ENCODE data around the gene BCORL1. TPM values are rescaled to one million over a fixed set of nuclear protein-coding genes. Genes with fewer than 3 reads are reported as not detected.

BCORL1 gene
- total RNA-seq, 1 experiment from 2014 or later, result 13.3 TPM

GRCh38 chrX:129984111-129984958 lies 1.9 kb downstream of the BCORL1 start:
- CTCF ChIA-PET, result no interaction called here
- Histone ChIP-seq H3K4me3 (ENCODE audit: low read depth, low read length, poor library complexity, severe bottlenecking) (peak overlapping the region; percentile 47), H3K36me3 (ENCODE audit: insufficient read depth, low read length, poor library complexity, severe bottlenecking) (no peaks in the 10 kb centered on the region), H3K9me3 (ENCODE audit: low read depth, low read length, poor library complexity, severe bottlenecking) (no peaks in the 10 kb centered on the region), H3K4me1 (ENCODE audit: insufficient read depth, low read length, poor library complexity, severe bottlenecking) (no peaks in the 10 kb centered on the region), H3K27ac (ENCODE audit: low read depth, low read length, poor library complexity, severe bottlenecking) (no peak overlapping the region), H3K27me3 (replicated peaks; ENCODE audit: insufficient read depth, low read depth, low read length, poor library complexity) (no peaks in the 10 kb centered on the region)
- TF ChIP-seq EZH2 (IDR thresholded peaks at IDR 0.05; ENCODE audit: borderline replicate concordance, low read depth, low read length, poor library complexity, severe bottlenecking), result no peak
- no peak for TF ChIP-seq CTCF (conservative IDR thresholded peaks at IDR 0.05; ENCODE audit: low read depth, low read length)
- BruUV-seq (replicated peaks), result no TSS peak
- POLR2A ChIA-PET (ENCODE audit: low non-redundant PET), result no interaction called here
- intact Hi-C loops (cut with micrococcal nuclease; ENCODE audit: unreplicated experiment), result loop anchor here (10.0 kb wide), 1 partner anchor 50 kb away; no protein-coding TSS in a partner anchor
- DNase-seq (ENCODE audit: low spot score), result no peak

- TF ChIP-seq EZH2 (IDR thresholded peaks at IDR 0.05; ENCODE audit: borderline replicate concordance, low read depth, low read length, poor library complexity, severe bottlenecking) (no peak), CTCF (conservative IDR thresholded peaks at IDR 0.05; ENCODE audit: low read depth, low read length) (no peak)
- POLR2A ChIA-PET (ENCODE audit: low non-redundant PET), result no interaction called here
- intact Hi-C loops (cut with micrococcal nuclease; ENCODE audit: unreplicated experiment), result loop anchor here (10.0 kb wide), 1 partner anchor 53 kb away; no protein-coding TSS in a partner anchor
- Histone ChIP-seq H3K36me3 (ENCODE audit: insufficient read depth, low read length, poor library complexity, severe bottlenecking) (no peaks in the 10 kb centered on the region), H3K4me1 (ENCODE audit: insufficient read depth, low read length, poor library complexity, severe bottlenecking) (no peaks in the 10 kb centered on the region), H3K9me3 (ENCODE audit: low read depth, low read length, poor library complexity, severe bottlenecking) (no peaks in the 10 kb centered on the region), H3K4me3 (ENCODE audit: low read depth, low read length, poor library complexity, severe bottlenecking) (no peak overlapping the region), H3K27me3 (replicated peaks; ENCODE audit: insufficient read depth, low read depth, low read length, poor library complexity) (no peaks in the 10 kb centered on the region), H3K27ac (ENCODE audit: low read depth, low read length, poor library complexity, severe bottlenecking) (no peak overlapping the region)
- CTCF ChIA-PET, result no interaction called here
- no TSS peak for BruUV-seq (replicated peaks)
- DNase-seq (ENCODE audit: low spot score), result no peak
These were observed 5.4 kb downstream of the BCORL1 start for GRCh38 chrX:129987871-129988270.

- intact Hi-C loops (cut with micrococcal nuclease; ENCODE audit: unreplicated experiment), result no loop called here
- TF ChIP-seq CTCF (conservative IDR thresholded peaks at IDR 0.05; ENCODE audit: low read depth, low read length) (no peak), EZH2 (IDR thresholded peaks at IDR 0.05; ENCODE audit: borderline replicate concordance, low read depth, low read length, poor library complexity, severe bottlenecking) (no peak)
- no TSS peak for BruUV-seq (replicated peaks)
- Histone ChIP-seq H3K4me1 (ENCODE audit: insufficient read depth, low read length, poor library complexity, severe bottlenecking) (no peaks in the 10 kb centered on the region), H3K4me3 (ENCODE audit: low read depth, low read length, poor library complexity, severe bottlenecking) (no peak overlapping the region), H3K27me3 (replicated peaks; ENCODE audit: insufficient read depth, low read depth, low read length, poor library complexity) (no peaks in the 10 kb centered on the region), H3K27ac (ENCODE audit: low read depth, low read length, poor library complexity, severe bottlenecking) (no peak overlapping the region), H3K36me3 (ENCODE audit: insufficient read depth, low read length, poor library complexity, severe bottlenecking) (no peaks in the 10 kb centered on the region), H3K9me3 (ENCODE audit: low read depth, low read length, poor library complexity, severe bottlenecking) (no peaks in the 10 kb centered on the region)
- ChIA-PET POLR2A (ENCODE audit: low non-redundant PET) (no interaction called here), CTCF (no interaction called here)
- no peak for DNase-seq (ENCODE audit: low spot score)
These were observed 9.7 kb downstream of the BCORL1 start for GRCh38 chrX:129992181-129992580.
